DOHH2 (cell line): ENCODE results near the gene ABCC8.
A peak's percentile ranks its signal among the peaks of the same experiment; 100 is the strongest.

Experiments
- H3F3A ChIP-seq: fragments of 200-600 bp; sonication (generic), shearing (Covaris generic); 2 replicates; pipeline ENCODE4 v1.6.0; 2016; ENCODE audit warnings: antibody characterized with exemption, mild to moderate bottlenecking; ENCODE audit not compliant: control insufficient read depth, insufficient read depth
- H3K27ac ChIP-seq: fragments of 200-600 bp; sonication (generic); 2 replicates; pipeline ENCODE4 v1.5.1; 2014; ENCODE audit warnings: low read depth, mild to moderate bottlenecking, low read length, moderate library complexity
- H3K27me3 ChIP-seq: fragments of 200-600 bp; sonication (generic); 2 replicates; pipeline ENCODE4 v1.6.1; 2014; ENCODE audit warnings: mild to moderate bottlenecking, low read length, mixed read lengths; ENCODE audit not compliant: control insufficient read depth
- H3K36me3 ChIP-seq: fragments of 200-600 bp; sonication (generic); 2 replicates; pipeline ENCODE4 v1.6.1; 2014; ENCODE audit warnings: mild to moderate bottlenecking, low read length, moderate library complexity, mixed read lengths; ENCODE audit not compliant: control insufficient read depth
- H3K4me1 ChIP-seq: fragments of 200-600 bp; sonication (generic); 2 replicates; pipeline ENCODE4 v1.6.1; 2014; ENCODE audit warnings: mild to moderate bottlenecking, low read length, mixed read lengths; ENCODE audit not compliant: control insufficient read depth
- H3K4me2 ChIP-seq: fragments of 200-600 bp; sonication (generic); 2 replicates; pipeline ENCODE4 v1.6.0; 2014; ENCODE audit warnings: mild to moderate bottlenecking, low read length, moderate library complexity
- H3K4me3 ChIP-seq: fragments of 200-600 bp; sonication (generic); 2 replicates; pipeline ENCODE4 v1.5.1; 2014; ENCODE audit warnings: mild to moderate bottlenecking, low read length, mixed read lengths
- H3K79me2 ChIP-seq: fragments of 200-600 bp; sonication (generic); 2 replicates; pipeline ENCODE4 v1.6.1; 2014; ENCODE audit warnings: mild to moderate bottlenecking, low read length, mixed read lengths; ENCODE audit not compliant: control insufficient read depth
- H3K9me2 ChIP-seq: fragments of 200-600 bp; sonication (generic); replicated peaks from 2 replicates; pipeline ENCODE4 v1.6.1; 2014; ENCODE audit warnings: mild to moderate bottlenecking, low read length, mixed read lengths; ENCODE audit not compliant: control insufficient read depth
- H3K9me3 ChIP-seq: fragments of 200-600 bp; sonication (generic); 2 replicates; pipeline ENCODE4 v1.6.1; 2014; ENCODE audit warnings: antibody characterized with exemption, low read length, mixed read lengths; ENCODE audit not compliant: control insufficient read depth, insufficient read depth
- H4K20me1 ChIP-seq: fragments of 200-600 bp; sonication (generic); 2 replicates; pipeline ENCODE4 v1.6.0; 2014; ENCODE audit warnings: low read depth, mild to moderate bottlenecking, antibody characterized with exemption, low read length, moderate library complexity; ENCODE audit not compliant: control insufficient read depth, insufficient read depth
- CTCF ChIP-seq: fragments of 200-600 bp; sonication (generic); IDR thresholded peaks from one replicate; pipeline ENCODE4 v1.5.1; 2014; ENCODE audit warnings: antibody characterized with exemption, mild to moderate bottlenecking, low read depth, low read length; ENCODE audit not compliant: poor library complexity, severe bottlenecking
- EZH2phosphoT487 ChIP-seq: fragments of 200-600 bp; sonication (generic); IDR thresholded peaks from 2 replicates; pipeline ENCODE4 v1.6.1; 2017; ENCODE audit warnings: borderline replicate concordance, mild to moderate bottlenecking, antibody characterized with exemption, low read length, moderate library complexity, mixed read lengths

Gene ABCC8

GRCh38 chr11:17391493-17392355, 84.9 kb downstream of the ABCC8 start:
- Histone ChIP-seq H3K4me3 (peak overlapping the region; percentile 84), H3K36me3 (no peaks in the 10 kb centered on the region), H4K20me1 (no peaks in the 10 kb centered on the region), H3K9me3 (peaks cover 5% of the 10 kb centered on the region; the same call in 1 of the 2 replicates), H3K27ac (peak overlapping the region; percentile 51), H3K4me1 (peaks cover 47% of the 10 kb centered on the region), H3K79me2 (no peaks in the 10 kb centered on the region), H3K4me2 (peak overlapping the region; percentile 88), H3F3A (peaks cover 8% of the 10 kb centered on the region; the same call in 1 of the 2 replicates), H3K27me3 (no peaks in the 10 kb centered on the region), H3K9me2 (no peaks in the 10 kb centered on the region)
- no peak for TF ChIP-seq CTCF
- no peak for TF ChIP-seq EZH2phosphoT487

GRCh38 chr11:17389957-17390649, 86.5 kb downstream of the ABCC8 start:
- Histone ChIP-seq H3F3A (peaks cover 8% of the 10 kb centered on the region; the same call in 1 of the 2 replicates), H3K4me2 (peak overlapping the region; percentile 88), H3K27ac (peak overlapping the region; percentile 51), H3K4me3 (peak overlapping the region; percentile 84), H3K9me3 (peaks cover 5% of the 10 kb centered on the region; the same call in 1 of the 2 replicates), H4K20me1 (no peaks in the 10 kb centered on the region), H3K36me3 (no peaks in the 10 kb centered on the region), H3K79me2 (no peaks in the 10 kb centered on the region), H3K4me1 (peaks cover 56% of the 10 kb centered on the region), H3K27me3 (no peaks in the 10 kb centered on the region), H3K9me2 (no peaks in the 10 kb centered on the region)
- TF ChIP-seq EZH2phosphoT487: no peak
- TF ChIP-seq CTCF: no peak

GRCh38 chr11:17389211-17389956, 87.3 kb downstream of the ABCC8 start:
- H3K79me2 ChIP-seq: no peaks in the 10 kb centered on the region
- no peaks in the 10 kb centered on the region for H3K36me3 ChIP-seq
- H3F3A ChIP-seq: peaks cover 8% of the 10 kb centered on the region; the same call in 1 of the 2 replicates
- TF ChIP-seq CTCF (peak; percentile 50), EZH2phosphoT487 (no peak)
- peaks cover 5% of the 10 kb centered on the region; the same call in 1 of the 2 replicates for H3K9me3 ChIP-seq
- H3K9me2 ChIP-seq: no peaks in the 10 kb centered on the region
- peaks cover 56% of the 10 kb centered on the region for H3K4me1 ChIP-seq
- H3K27ac ChIP-seq: peak overlapping the region; percentile 51
- H3K4me2 ChIP-seq: peak overlapping the region; percentile 88
- peak overlapping the region; percentile 84 for H3K4me3 ChIP-seq
- no peaks in the 10 kb centered on the region for H4K20me1 ChIP-seq
- no peaks in the 10 kb centered on the region for H3K27me3 ChIP-seq
